Peyer's patch (tissue), 4 donors: ENCODE measurements around the gene MPPED1. TPM values are rescaled to one million over a fixed set of nuclear protein-coding genes. Genes with fewer than 3 reads are reported as not detected.
A peak's percentile ranks its signal among the peaks of the same experiment; 100 is the strongest.

Source experiments
- DNase-seq, 3 donors: peaks; one replicate each; pipeline ENCODE4 v3.0.0-alpha.2; 2017 to 2019
- H3K27ac ChIP-seq, 4 donors: fragments of 200-600 bp; sonication (generic); one replicate each; pipeline ENCODE4 v1.5.1; 2016 to 2019
- H3K27me3 ChIP-seq, 2 donors: fragments of 200-600 bp; sonication (generic); one replicate each; pipeline ENCODE4 v1.5.1; 2019
- H3K36me3 ChIP-seq, 3 donors: fragments of 200-600 bp; sonication (generic); one replicate each; pipeline ENCODE4 v1.5.1; 2016 to 2019
- H3K4me1 ChIP-seq, 4 donors: fragments of 200-600 bp; sonication (generic); one replicate each; pipeline ENCODE4 v1.5.1; 2016 to 2019
- H3K4me3 ChIP-seq, 4 donors: fragments of 200-600 bp; sonication (generic); 1 replicate in 3 of 4; 2 replicates in 1 of 4; pipeline ENCODE4 v1.5.1; 2016 to 2019; ENCODE audit warnings: mild to moderate bottlenecking in 1 of 4
- H3K9me3 ChIP-seq, 4 donors: fragments of 200-600 bp; sonication (generic); one replicate each; pipeline ENCODE4 v1.5.1; 2016 to 2019; ENCODE audit warnings: mild to moderate bottlenecking in 1 of 4
- POLR2A ChIP-seq, 2 donors: fragments of 450-650 bp; IDR thresholded peaks; one replicate each; pipeline ENCODE4 v1.5.1; 2017; ENCODE audit warnings: antibody characterized with exemption in 2 of 2, mild to moderate bottlenecking in 2 of 2, moderate library complexity in 2 of 2
- total RNA-seq, 4 donors: library from RNA; depleted of rRNA; stranded (reverse); fragments of >200 nt; gene quantifications; one replicate each; pipeline ENCODE4 v1.1.0, GENCODE V29; 2016
- TF ChIP-seq, protein P1 (sequence below), 6 experiments: fragments of 450-650 bp in 4 of 6; fragments of 200-600 bp in 2 of 6; sonication (generic) in 1 of 6; IDR thresholded peaks; one replicate each; pipeline ENCODE4 v1.5.1; 2017 to 2019; ENCODE audit warnings: antibody characterized with exemption in 6 of 6, mild to moderate bottlenecking in 3 of 6, moderate library complexity in 1 of 6

Gene MPPED1
- total RNA-seq, 4 donors from 2014 or later: not detected

DNA sequence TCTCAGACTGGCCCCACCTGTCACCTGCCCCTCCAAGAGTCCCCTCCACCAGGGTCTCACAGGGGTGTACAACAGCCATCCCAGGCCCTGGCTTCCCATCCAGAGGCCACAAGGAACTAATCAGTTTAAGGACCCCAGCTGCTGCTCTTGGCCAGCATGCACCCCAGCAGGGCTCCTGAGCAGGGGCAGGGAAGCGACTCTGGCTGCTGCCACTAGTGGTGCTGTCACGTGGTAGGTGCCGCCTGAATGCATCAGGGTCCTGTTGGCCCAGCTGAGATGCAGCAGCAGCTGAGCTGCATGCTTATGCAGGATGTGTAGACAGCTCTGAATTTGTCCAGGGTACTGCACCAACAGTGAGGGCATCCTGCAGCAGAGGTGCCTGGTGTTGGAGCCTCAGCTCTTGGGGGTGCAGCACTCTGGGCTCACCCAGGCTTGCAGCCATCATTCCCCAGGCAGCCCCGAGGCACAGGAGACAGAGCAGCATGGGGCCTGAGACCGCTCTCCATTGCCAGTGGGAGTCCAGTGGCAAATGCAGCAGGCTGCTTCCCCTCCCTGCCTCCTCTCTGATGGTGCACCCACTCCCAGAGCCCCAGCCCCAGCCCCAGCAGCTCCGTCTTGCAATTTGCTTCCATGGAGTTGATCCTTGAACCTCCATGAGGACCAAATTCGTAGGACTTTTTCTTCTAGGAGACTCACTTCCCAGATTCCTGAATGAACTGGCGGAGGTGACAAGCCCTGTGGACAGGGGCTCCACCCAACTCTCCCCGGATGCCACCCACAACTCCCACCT lies 98.7 kb downstream of the MPPED1 start:
- TF ChIP-seq, protein P1, sequence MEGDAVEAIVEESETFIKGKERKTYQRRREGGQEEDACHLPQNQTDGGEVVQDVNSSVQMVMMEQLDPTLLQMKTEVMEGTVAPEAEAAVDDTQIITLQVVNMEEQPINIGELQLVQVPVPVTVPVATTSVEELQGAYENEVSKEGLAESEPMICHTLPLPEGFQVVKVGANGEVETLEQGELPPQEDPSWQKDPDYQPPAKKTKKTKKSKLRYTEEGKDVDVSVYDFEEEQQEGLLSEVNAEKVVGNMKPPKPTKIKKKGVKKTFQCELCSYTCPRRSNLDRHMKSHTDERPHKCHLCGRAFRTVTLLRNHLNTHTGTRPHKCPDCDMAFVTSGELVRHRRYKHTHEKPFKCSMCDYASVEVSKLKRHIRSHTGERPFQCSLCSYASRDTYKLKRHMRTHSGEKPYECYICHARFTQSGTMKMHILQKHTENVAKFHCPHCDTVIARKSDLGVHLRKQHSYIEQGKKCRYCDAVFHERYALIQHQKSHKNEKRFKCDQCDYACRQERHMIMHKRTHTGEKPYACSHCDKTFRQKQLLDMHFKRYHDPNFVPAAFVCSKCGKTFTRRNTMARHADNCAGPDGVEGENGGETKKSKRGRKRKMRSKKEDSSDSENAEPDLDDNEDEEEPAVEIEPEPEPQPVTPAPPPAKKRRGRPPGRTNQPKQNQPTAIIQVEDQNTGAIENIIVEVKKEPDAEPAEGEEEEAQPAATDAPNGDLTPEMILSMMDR (IDR thresholded peaks at IDR 0.05): no peak
- TF ChIP-seq POLR2A (IDR thresholded peaks at IDR 0.05): no peak
- H3K27me3 ChIP-seq: no peaks in the 10 kb centered on the region
- DNase-seq: peak in 1 of 3 donors; percentile 27
- no peaks in the 10 kb centered on the region for H3K36me3 ChIP-seq
- no peak overlapping the region for H3K4me3 ChIP-seq
- H3K9me3 ChIP-seq: no peaks in the 10 kb centered on the region
- no peak overlapping the region for H3K27ac ChIP-seq
- H3K4me1 ChIP-seq: no peaks in the 10 kb centered on the region

DNA sequence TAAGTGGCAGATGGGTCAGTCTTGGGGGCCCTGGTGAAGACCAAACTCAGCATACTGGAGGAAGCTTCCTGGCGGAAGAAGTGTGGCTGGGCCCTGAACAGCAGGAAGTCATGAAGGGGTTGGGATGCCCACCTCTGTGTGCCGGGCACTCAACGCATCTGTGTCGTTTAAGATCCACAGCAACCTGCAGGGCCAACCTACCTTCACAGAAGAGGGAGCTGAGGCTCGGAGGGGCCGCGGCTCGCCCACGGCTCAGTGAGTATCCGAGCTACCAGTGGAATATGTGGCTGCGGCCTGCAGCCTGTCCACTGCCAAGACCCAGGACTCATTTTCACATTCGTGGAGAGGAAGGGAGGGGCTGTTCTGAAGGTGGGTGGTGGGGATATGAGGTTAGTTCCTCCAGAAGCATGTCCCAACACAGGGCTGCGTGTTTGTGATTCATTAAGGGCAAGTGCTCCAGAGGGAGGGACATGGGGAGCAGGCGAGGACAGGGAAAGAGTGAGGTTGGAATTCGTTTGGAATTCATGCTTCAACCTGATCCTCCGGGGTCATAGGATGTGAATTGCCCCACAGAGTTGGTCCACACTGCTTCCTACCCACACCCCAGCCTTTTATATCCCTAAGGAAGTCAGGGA lies 99.6 kb downstream of the MPPED1 start:
- no peaks in the 10 kb centered on the region for H3K27me3 ChIP-seq
- H3K9me3 ChIP-seq: no peaks in the 10 kb centered on the region
- no peaks in the 10 kb centered on the region for H3K4me1 ChIP-seq
- H3K36me3 ChIP-seq: no peaks in the 10 kb centered on the region
- TF ChIP-seq POLR2A (IDR thresholded peaks at IDR 0.05): no peak
- TF ChIP-seq, protein P1 (IDR thresholded peaks at IDR 0.05): no peak
- no peak for DNase-seq
- no peak overlapping the region for H3K4me3 ChIP-seq
- no peak overlapping the region for H3K27ac ChIP-seq

DNA sequence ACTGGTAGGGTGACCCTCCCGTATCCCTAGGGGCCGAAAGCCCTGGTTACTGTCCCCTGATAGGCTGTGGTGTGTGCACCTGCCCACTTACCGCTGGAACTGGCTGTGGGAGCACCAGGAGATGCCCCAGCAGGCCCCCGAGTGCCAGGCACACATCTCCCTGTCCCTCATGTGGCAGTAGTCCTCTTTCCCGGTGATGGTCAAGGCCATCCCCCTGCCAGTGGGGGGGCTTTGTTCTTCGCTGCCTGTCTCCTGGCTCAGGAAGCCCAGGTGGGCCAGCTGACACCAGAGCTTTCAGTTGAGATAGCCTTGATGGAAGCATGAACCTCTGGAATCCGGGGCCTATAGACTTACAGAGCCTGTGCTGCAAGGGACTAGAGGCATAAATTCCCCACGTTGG lies 100.5 kb downstream of the MPPED1 start:
- Histone ChIP-seq H3K4me3 (no peak overlapping the region), H3K4me1 (no peaks in the 10 kb centered on the region), H3K9me3 (no peaks in the 10 kb centered on the region), H3K36me3 (no peaks in the 10 kb centered on the region), H3K27ac (no peak overlapping the region), H3K27me3 (no peaks in the 10 kb centered on the region)
- TF ChIP-seq, protein P1 (IDR thresholded peaks at IDR 0.05): no peak
- TF ChIP-seq POLR2A (IDR thresholded peaks at IDR 0.05): no peak
- no peak for DNase-seq

DNA sequence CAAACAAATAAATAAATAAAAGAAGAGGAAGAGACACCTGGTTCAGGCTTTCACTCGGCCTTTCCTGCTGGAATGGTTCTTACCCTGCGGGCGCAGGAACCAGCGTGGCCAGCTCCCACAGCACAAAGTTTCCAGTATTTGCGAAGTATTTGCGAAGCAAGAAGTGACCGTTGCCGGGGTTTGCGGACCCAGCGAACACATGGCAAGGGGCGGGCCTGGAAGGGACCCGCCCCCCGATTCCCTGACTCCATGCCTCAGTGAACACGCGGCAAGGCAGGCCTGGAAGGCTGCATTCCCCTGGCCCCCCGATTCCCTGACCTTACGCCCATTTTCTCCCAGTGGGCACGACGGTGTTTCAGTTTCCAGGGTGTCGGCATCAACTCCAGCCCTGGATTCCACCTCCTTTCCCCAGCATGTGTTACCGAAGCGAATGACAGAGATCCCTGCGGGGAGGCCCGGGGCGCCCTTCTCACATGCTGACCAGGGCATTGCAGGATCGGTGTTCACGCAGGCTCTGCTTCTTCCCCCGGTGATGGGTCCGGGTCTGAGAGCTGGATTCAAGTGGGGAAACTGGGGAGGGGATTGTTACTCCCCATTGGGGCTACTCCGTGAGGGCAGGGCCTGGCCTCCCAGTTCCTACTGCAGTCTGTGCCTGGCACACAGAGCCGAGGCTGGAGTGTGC lies 102.8 kb downstream of the MPPED1 start:
- Histone ChIP-seq H3K9me3 (no peaks in the 10 kb centered on the region), H3K27me3 (no peaks in the 10 kb centered on the region)
- TF ChIP-seq POLR2A (IDR thresholded peaks at IDR 0.05): no peak
- TF ChIP-seq, protein P1 (IDR thresholded peaks at IDR 0.05): no peak

DNA sequence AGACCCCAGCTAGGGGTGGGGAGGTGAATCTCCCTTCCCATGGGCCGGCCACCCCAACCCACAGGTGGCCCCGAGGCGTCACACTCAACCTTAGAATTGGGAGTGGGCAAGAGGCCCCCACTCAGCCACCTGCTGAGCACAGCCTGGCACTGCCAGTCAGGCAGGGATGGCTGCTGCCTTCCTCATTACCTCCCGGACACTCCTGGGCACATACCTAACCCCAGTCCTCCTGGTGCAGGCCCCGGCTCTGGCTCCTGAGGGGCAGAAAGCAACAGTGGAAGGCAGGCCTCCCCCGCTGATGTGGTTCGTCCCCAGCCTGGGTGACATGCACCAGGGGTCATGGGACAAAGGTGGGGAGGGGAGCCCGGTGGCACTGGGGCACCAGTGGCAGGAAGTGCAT lies 103.6 kb downstream of the MPPED1 start:
- DNase-seq: no peak
- Histone ChIP-seq H3K4me3 (no peak overlapping the region), H3K27ac (no peak overlapping the region), H3K27me3 (no peaks in the 10 kb centered on the region), H3K4me1 (no peaks in the 10 kb centered on the region), H3K36me3 (no peaks in the 10 kb centered on the region), H3K9me3 (no peaks in the 10 kb centered on the region)
- TF ChIP-seq POLR2A (IDR thresholded peaks at IDR 0.05): no peak
- TF ChIP-seq, protein P1 (IDR thresholded peaks at IDR 0.05): no peak

More for the DNA sequence above, 102.8 kb downstream of the MPPED1 start:
- Histone ChIP-seq H3K36me3 (no peaks in the 10 kb centered on the region), H3K4me3 (no peak overlapping the region), H3K27ac (no peak overlapping the region), H3K4me1 (no peaks in the 10 kb centered on the region)
- no peak for DNase-seq
